ENCODE measurements around the gene REV3L.

The REV3L gene

DNA sequence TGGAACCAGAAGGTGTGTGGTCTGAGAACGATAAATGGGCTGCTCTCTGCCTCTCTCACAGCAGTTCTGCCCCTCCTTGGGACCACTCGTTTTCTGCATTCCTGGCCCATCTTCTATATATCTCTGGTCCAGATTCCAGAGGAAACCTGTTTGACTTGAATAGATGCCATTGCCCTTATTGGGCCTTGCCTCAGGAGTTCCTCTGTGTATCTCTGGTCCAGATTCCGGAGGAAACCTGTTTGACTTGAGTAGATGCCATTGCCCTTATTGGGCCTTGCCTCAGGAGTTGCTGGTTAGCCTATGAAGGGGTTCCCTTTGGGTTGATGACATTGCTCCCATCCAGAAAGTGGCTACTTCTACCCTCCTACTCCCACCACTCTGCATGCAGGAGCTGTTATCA is 206.3 kb downstream of the REV3L start:
- no peaks in the 10 kb centered on the region for H3K79me2 ChIP-seq
- H3K9me3 ChIP-seq (ENCODE audit: control insufficient read depth, low read length) = no peaks in the 10 kb centered on the region
- no peak overlapping the region for H3K4me3 ChIP-seq (ENCODE audit: low read depth, low read length)
- H3K4me2 ChIP-seq (ENCODE audit: low read length) = no peak overlapping the region
- TF ChIP-seq, protein P1, sequence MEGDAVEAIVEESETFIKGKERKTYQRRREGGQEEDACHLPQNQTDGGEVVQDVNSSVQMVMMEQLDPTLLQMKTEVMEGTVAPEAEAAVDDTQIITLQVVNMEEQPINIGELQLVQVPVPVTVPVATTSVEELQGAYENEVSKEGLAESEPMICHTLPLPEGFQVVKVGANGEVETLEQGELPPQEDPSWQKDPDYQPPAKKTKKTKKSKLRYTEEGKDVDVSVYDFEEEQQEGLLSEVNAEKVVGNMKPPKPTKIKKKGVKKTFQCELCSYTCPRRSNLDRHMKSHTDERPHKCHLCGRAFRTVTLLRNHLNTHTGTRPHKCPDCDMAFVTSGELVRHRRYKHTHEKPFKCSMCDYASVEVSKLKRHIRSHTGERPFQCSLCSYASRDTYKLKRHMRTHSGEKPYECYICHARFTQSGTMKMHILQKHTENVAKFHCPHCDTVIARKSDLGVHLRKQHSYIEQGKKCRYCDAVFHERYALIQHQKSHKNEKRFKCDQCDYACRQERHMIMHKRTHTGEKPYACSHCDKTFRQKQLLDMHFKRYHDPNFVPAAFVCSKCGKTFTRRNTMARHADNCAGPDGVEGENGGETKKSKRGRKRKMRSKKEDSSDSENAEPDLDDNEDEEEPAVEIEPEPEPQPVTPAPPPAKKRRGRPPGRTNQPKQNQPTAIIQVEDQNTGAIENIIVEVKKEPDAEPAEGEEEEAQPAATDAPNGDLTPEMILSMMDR (IDR thresholded peaks at IDR 0.05) = no peak
- H2AFZ ChIP-seq = no peak overlapping the region
- no peak overlapping the region for H3K9ac ChIP-seq
- H3K27ac ChIP-seq = no peak overlapping the region
- no peaks in the 10 kb centered on the region for H3K27me3 ChIP-seq (ENCODE audit: control insufficient read depth, insufficient read depth, low read length)
- H3K36me3 ChIP-seq (ENCODE audit: control insufficient read depth, insufficient read depth, low read length) = no peaks in the 10 kb centered on the region
- no peaks in the 10 kb centered on the region for H3K4me1 ChIP-seq

DNA sequence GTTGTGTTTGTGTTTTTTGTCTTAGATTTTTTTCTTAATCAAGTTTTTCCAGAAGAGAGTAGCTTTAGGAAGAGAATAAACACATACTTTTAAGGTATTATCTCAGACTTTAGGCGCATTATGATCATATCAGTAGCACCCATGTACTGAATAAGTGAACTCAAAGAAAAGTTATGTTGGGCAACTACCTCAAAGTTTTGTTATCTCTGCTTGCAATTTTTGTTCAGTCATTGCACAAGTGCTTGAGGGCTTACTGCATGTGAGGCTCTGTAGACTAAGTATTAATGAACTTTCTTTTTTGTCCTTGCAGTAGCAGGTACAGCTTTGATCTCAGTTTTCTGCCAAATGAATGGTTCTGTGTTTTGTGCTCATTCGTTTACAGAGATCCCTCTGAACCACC is 206.7 kb downstream of the REV3L start:
- Histone ChIP-seq H3K4me1 (no peaks in the 10 kb centered on the region), H3K4me2 (ENCODE audit: low read length) (no peak overlapping the region), H3K27me3 (ENCODE audit: control insufficient read depth, insufficient read depth, low read length) (no peaks in the 10 kb centered on the region), H3K4me3 (ENCODE audit: low read depth, low read length) (no peak overlapping the region), H3K9me3 (ENCODE audit: control insufficient read depth, low read length) (no peaks in the 10 kb centered on the region), H3K79me2 (no peaks in the 10 kb centered on the region), H3K27ac (no peak overlapping the region), H2AFZ (no peak overlapping the region), H3K36me3 (ENCODE audit: control insufficient read depth, insufficient read depth, low read length) (no peaks in the 10 kb centered on the region), H3K9ac (no peak overlapping the region)
- TF ChIP-seq, protein P1 (IDR thresholded peaks at IDR 0.05) = no peak

DNA sequence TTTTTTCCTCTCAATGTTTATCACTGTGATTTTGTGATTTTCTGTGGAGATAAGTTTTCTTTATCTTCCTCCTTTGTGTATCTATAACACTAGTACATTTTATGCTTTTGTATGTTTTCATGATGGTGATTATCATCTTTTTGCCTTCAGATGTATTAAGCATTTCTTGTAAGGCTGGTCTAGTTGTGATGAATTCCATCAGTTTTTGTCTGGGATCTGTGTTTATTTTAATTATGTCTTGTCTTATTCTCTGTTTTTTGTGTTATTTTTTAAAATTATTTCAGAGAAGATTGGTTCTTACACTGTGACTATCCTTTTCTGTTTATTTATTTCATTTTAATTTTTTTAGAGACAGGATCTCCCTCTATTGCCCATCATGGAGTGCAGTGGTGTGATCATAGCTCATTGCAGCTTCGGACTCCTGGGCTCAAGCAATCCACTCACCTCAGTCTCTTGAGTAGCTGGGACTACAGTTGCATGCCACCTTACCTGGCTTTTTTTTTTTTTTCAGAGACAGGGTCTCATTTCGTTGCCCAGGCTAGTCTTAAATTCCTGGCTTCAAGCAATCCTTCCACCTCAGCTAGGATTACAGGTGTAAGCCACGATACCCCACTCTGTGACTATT is 208.3 kb downstream of the REV3L start:
- H3K79me2 ChIP-seq = no peaks in the 10 kb centered on the region
- no peak overlapping the region for H3K4me2 ChIP-seq (ENCODE audit: low read length)
- no peak overlapping the region for H3K9ac ChIP-seq
- no peak overlapping the region for H2AFZ ChIP-seq
- H3K27ac ChIP-seq = no peak overlapping the region
- H3K9me3 ChIP-seq (ENCODE audit: control insufficient read depth, low read length) = no peaks in the 10 kb centered on the region
- no peaks in the 10 kb centered on the region for H3K4me1 ChIP-seq
- no peaks in the 10 kb centered on the region for H3K27me3 ChIP-seq (ENCODE audit: control insufficient read depth, insufficient read depth, low read length)
- no peak overlapping the region for H3K4me3 ChIP-seq (ENCODE audit: low read depth, low read length)
- TF ChIP-seq, protein P1 (IDR thresholded peaks at IDR 0.05) = no peak
- H3K36me3 ChIP-seq (ENCODE audit: control insufficient read depth, insufficient read depth, low read length) = no peaks in the 10 kb centered on the region

DNA sequence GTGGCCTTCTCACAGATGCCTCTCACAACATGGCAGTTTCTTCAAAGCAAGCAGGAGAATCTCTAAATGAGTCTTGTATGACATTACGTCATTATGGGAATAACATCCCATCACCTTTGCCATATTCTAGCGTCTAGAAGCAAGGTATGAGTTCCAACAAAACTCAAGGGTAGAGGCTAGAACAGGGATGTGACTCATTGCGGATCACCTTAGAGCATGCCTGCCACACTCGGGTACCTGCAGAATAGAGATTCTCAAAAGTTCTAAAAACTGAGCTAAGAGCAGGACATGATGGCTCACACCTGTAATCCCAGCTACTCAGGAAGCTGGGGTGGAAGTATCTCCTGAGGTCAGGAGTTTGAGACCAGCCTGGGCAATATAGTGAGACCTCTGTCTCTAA is 212.9 kb downstream of the REV3L start:
- H3K4me1 ChIP-seq = no peaks in the 10 kb centered on the region
- TF ChIP-seq, protein P1 (IDR thresholded peaks at IDR 0.05) = no peak
- H2AFZ ChIP-seq = no peak overlapping the region

DNA sequence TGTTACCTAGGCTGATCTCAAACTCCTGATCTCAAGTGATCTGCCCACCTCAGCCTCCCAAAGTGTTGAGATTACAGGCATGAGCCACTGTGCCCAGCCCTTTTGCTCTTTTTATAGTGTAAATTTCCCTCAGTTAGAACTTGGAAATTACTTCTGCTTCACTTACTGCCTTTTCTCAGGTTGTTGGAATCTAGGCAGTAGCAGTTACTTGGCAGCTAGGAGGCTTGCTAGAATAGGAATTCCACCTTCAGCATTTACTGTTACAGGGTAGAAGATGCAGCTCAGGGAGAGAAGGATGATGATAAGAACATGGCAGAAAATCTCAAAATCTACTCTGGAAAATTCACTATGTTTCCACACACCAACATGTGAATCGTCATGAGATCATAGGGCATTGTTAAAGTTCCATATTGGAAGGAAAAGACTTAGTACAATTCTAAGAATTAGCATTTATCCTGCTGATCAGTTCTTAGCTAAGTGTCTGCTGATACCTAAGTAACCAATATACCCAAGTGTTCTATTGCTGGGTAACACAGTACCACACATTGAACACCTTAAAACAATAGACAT is 213.5 kb downstream of the REV3L start:
- Histone ChIP-seq H3K36me3 (ENCODE audit: control insufficient read depth, insufficient read depth, low read length) (no peaks in the 10 kb centered on the region), H3K9me3 (ENCODE audit: control insufficient read depth, low read length) (no peaks in the 10 kb centered on the region)

More for the DNA sequence above, 212.9 kb downstream of the REV3L start:
- Histone ChIP-seq H3K9ac (no peak overlapping the region), H3K9me3 (ENCODE audit: control insufficient read depth, low read length) (no peaks in the 10 kb centered on the region), H3K36me3 (ENCODE audit: control insufficient read depth, insufficient read depth, low read length) (no peaks in the 10 kb centered on the region), H3K79me2 (no peaks in the 10 kb centered on the region), H3K4me3 (ENCODE audit: low read depth, low read length) (no peak overlapping the region), H3K27ac (no peak overlapping the region), H3K27me3 (ENCODE audit: control insufficient read depth, insufficient read depth, low read length) (no peaks in the 10 kb centered on the region), H3K4me2 (ENCODE audit: low read length) (no peak overlapping the region)

More for the DNA sequence above, 213.5 kb downstream of the REV3L start:
- Histone ChIP-seq H3K4me1 (no peaks in the 10 kb centered on the region), H3K4me2 (ENCODE audit: low read length) (no peak overlapping the region), H3K4me3 (ENCODE audit: low read depth, low read length) (no peak overlapping the region), H3K9ac (no peak overlapping the region), H3K27ac (no peak overlapping the region), H3K79me2 (no peaks in the 10 kb centered on the region), H3K27me3 (ENCODE audit: control insufficient read depth, insufficient read depth, low read length) (no peaks in the 10 kb centered on the region), H2AFZ (no peak overlapping the region)
- TF ChIP-seq, protein P1 (IDR thresholded peaks at IDR 0.05) = no peak
